GM19324 (cell line): ENCODE measurements around the gene CCNQ.
"Not testable (repeated sequence)": the region's sequence is repeated elsewhere in the genome, so short reads cannot be mapped to it uniquely, and the experiment has no call there.

Source experiments
- ATAC-seq: cut with Tn5 transposase; IDR thresholded peaks from one replicate; pipeline ENCODE4 v1.9.1; 2021; ENCODE audit warnings: mild to moderate bottlenecking, moderate library complexity; ENCODE audit not compliant: unreplicated experiment, low FRiP score

CCNQ gene

DNA sequence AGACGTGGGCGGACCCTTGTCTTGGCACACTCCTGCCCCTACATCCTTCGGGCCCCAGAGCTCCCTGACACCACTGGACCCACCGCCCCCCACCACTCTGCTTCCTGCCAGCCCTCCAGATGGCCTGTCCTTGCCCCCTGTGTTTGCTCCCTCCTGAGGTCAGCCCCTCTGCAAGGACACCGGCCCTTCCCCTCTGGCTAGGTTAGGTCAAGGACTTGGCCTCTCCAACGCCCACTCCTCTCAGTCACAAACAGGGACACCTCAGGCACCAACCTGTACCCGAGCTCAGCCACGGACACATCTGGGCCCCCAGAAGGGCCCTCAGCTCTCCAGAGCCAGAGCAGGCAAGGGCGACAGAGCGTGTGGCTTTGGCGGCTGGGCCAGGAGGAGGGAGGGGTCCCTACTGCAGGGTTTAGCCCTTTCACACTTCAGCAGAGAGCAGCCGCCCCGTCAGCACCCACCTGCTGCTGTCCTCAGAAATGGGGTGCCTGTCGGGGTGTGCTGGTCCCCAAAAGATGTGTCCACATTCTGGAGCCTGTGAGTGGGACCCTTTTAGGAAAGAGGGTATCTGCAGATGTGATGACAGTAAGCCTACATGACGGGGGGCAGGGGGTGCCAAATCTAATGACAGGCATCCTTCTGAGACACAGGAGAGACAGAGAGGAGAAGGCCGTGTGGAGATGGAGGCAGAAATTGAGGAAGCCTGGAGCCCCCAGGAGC, 24.5 kb upstream of the CCNQ start:
- no peak for ATAC-seq

GRCh38 chrX:153622661-153623309, 23.8 kb upstream of the CCNQ start:
- ATAC-seq = no peak

GRCh38 chrX:153621949-153622598, 23.1 kb upstream of the CCNQ start:
- no peak for ATAC-seq

DNA sequence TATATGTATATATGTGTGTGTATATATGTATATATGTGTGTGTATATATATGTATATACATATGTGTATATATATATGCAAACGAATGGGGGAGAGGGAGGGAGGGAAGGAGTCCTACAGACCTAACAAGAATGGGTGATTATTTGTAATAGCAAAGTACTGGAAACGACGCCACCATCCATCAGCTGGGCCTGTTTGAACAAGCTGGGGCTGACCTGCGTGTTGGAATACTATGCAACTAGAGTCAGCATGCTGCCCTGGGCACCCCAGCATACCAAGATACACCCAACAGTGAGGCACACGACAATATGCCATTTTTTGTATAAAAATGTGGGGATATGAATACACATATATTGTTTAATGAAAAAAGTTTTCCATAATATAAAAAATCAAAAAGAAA, 21.6 kb upstream of the CCNQ start:
- ATAC-seq = no peak

DNA sequence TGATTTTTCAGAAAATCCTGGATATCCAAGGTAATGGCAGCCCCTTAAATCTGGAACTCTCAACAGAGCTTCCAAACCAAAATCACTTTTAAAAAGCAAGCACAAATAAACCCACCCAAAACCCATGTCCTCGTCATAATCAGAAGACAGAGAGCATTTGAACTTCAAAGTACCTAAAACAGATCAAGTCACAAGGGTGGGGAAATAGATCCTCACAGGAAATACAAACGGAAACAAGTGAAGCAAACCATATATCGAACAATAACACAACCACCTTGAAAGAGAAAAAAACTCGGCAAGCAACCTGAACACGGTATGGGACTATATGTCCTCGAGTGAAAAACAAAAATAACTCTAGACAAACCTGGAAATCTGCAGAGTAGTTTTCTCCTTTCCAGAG, 15.9 kb upstream of the CCNQ start:
- ATAC-seq = no peak

GRCh38 chrX:153612413-153612812, 13.5 kb upstream of the CCNQ start:
- ATAC-seq = no peak

DNA sequence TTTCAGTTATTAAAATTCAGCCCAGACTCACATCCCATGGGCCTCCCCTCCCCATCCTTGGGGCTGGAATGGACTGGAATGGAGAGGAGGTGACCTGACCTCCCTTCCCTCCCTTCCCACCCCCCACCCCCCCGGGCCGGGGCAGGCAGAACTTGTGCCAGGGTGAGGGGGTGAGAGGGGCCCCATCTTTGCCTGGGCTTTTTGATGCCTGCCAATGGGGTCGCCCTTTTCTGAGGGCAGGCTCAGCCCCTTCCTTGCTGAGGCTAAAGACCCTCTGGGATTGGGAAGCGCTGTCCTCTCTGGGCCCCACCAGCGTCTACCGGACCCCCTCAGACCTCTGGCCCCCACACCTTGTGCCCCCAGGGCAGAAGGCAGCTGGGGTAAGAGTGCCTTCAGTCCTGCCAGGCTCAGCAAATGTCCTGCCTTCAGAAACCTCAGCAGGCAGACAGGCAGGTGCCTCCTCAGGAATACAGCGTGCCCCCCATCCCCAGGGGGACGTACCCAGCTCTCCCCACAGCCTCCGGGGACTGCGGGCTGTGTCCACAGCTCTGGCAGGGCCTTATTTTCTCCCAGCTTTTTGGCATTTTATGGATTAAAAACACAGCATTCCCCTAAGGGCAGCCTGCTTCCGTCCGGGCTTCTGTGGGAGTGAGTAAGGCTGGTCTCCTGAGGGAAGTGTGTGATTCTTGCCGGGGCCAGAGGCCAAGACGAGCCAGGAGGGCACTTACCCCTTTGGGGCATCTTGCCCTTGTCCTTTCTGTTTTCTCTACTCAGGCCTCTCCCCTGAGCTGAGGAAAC, 12.6 kb upstream of the CCNQ start:
- no peak for ATAC-seq

DNA sequence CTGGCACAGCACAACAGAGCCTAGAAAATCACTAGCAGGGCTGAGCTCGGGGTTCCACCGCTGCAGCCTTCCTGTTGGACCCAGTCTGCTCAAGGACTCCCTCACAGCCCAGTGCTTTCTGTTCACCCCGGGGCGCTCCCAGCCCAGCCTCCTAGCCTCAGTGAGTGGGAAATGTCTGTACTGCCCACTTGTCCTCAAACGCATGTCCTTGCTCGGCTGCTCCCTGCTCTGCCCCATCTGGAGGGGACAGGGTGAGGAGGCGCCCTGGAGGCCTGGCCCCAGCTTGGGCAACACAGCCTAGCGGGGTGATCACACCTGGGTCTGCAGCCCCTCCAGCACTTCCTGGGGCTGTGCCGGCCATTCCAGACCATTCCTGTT, 11.9 kb upstream of the CCNQ start:
- ATAC-seq = no peak

- peak; percentile 72 for ATAC-seq
Measured at GRCh38 chrX:153609917-153610835, 11.2 kb upstream of the CCNQ start.

GRCh38 chrX:153608806-153609205, 9.9 kb upstream of the CCNQ start:
- no peak for ATAC-seq

DNA sequence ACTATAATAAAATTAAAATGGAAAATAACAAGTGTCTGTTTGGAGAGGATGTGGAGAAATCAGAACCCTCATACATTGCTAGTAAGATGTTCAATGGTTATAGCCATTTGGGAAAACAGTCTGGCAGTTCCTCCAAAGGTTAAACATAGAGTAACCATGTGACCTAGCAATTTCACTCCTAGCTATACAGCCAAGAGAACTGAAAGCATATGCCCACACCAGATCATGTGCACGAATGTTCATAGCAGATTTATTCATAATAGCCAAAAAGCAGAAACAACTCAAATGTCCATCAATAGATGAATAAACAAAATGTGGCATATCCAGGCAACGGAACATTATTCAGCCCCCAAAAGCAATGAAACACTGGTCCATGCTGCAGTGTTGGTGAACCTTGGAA, 9.4 kb upstream of the CCNQ start:
- ATAC-seq = no peak

- ATAC-seq = no peak
Measured at GRCh38 chrX:153606503-153606902, 7.6 kb upstream of the CCNQ start.

- not testable (repeated sequence) for ATAC-seq
Measured at GRCh38 chrX:153604666-153605380, 5.9 kb upstream of the CCNQ start.

DNA sequence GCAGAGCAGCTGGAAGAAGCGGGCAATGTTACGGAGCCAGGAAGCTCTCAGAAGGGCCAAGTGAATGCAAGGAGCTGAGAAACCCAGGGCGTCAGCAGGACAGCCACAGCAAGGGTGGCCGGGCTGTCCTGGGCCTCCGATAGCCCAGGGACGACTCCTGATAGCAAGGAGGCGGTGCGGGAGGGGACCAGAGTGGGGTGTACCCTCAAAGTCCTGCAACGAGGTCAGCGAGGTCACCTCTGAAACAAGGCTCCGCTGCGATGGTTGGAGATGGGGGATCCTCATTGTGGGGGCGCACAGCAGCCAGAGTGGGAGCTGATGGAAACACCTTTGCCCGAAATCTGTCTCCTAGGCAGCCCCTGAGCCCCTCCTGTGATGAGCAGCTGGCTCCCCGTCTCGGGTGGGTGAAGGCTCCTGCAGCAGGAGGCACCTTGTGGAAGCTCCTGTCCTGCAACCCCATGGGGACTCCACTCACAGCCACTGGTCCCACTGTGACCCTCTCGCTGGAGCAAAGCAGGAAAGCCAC, 4.3 kb upstream of the CCNQ start:
- no peak for ATAC-seq

DNA sequence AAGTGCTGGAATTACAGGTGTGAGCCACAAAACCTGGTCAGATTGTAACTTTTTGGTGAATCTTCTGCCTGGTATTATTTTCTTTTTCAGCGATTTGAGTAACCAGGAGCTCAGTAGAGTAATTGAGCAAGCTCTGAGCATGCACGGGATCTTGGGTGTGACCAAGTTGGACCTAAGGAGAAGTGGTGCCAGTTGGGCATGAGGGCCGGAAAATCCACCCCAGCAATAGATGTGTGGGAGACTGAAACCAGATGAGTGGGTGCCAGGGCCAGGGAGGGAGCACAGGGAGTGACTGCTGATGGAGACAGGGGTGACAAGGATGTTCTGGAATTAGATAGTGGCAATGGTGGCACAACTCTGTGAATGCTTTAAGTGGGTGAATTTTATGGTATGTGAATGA, 3.7 kb upstream of the CCNQ start:
- ATAC-seq = no peak

DNA sequence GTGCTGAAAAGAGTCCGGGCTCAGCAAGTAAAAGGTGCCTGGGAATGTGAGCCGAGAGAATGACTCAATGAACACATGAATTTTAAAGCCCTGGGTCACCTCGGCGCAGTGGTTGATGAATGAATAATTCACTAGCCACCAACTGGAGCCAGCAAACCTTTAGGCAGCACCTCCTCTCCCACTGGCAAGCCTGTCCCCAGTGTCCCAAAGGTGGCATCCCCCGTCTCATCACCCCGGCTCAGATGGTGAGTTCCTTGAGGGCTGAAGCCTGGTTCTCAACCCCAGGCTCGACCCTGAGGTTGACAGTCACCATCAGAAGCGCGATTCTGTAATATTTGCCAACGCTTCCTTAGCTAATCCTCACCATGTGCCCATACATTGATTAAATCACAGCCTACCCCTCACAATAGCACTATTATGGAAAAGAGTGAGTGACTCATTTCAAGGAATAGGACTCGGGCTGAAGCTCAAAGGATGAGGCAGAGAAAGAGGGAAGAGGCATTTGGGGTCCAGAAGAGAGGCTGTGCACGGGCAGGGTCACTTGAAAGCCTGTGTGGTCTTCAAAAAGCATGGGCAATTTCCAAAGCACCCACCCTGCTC, 2.7 kb upstream of the CCNQ start:
- no peak for ATAC-seq

GRCh38 chrX:153600921-153601320, 2.0 kb upstream of the CCNQ start:
- no peak for ATAC-seq

GRCh38 chrX:153600032-153600373, 1.1 kb upstream of the CCNQ start:
- no peak for ATAC-seq
